HG03066 (cell line): ENCODE results near the gene PCDHB7.
"Not testable (repeated sequence)": the region's sequence is repeated elsewhere in the genome, so short reads cannot be mapped to it uniquely, and the experiment has no call there.

ENCODE experiments used
- ATAC-seq: cut with Tn5 transposase; IDR thresholded peaks from one replicate; pipeline ENCODE4 v1.9.1; 2021; ENCODE audit warnings: low read depth; ENCODE audit not compliant: unreplicated experiment

Gene PCDHB7

GRCh38 chr5:141216035-141216434 lies 43.6 kb downstream of the PCDHB7 start:
- not testable (repeated sequence) for ATAC-seq

- no peak for ATAC-seq
Measured at GRCh38 chr5:141223112-141223783, 50.8 kb downstream of the PCDHB7 start, which contains the start of gene PCDHB14. Gene PCDHB14 (plus strand): TSS chr5:141223343. CDS start chr5:141223506, 163 bp downstream.

GRCh38 chr5:141224844-141225243 lies 52.4 kb downstream of the PCDHB7 start:
- not testable (repeated sequence) for ATAC-seq

GRCh38 chr5:141225421-141225820 lies 53.0 kb downstream of the PCDHB7 start:
- ATAC-seq, result not testable (repeated sequence)
